GM18907 (cell line): ENCODE data around the gene NR2E3.

Experiments used
- ATAC-seq: cut with Tn5 transposase; IDR thresholded peaks from one replicate; pipeline ENCODE4 v1.9.1; 2021; ENCODE audit warnings: mild to moderate bottlenecking, moderate library complexity; ENCODE audit not compliant: unreplicated experiment

NR2E3 gene

DNA sequence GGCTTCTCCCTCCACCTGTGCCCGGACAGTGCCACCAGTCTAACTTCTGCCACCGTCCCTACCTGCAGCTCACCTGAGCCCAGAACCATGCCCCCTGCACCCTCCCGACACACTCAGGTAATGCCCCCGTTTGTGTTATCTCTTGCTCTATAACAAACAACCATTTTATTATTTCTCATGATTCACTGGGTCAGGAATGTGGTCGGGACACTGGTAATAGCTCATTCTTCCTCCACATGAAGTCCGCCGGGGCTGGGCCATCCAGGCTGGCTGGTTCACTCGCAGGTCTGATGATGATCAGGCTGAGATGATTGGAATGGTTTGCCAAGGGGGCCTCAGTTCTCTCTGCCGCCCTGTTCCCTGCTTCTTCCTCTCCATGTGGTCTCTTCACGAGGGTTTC, 20.3 kb upstream of the NR2E3 start:
- ATAC-seq: no peak

GRCh38 chr15:71791975-71792374, 18.4 kb upstream of the NR2E3 start:
- no peak for ATAC-seq

- no peak for ATAC-seq
Observed at GRCh38 chr15:71792521-71792920, 17.8 kb upstream of the NR2E3 start.

- ATAC-seq: no peak
Observed at GRCh38 chr15:71798641-71799040, 11.7 kb upstream of the NR2E3 start.

- no peak for ATAC-seq
Observed at GRCh38 chr15:71800190-71800589, 10.2 kb upstream of the NR2E3 start.

DNA sequence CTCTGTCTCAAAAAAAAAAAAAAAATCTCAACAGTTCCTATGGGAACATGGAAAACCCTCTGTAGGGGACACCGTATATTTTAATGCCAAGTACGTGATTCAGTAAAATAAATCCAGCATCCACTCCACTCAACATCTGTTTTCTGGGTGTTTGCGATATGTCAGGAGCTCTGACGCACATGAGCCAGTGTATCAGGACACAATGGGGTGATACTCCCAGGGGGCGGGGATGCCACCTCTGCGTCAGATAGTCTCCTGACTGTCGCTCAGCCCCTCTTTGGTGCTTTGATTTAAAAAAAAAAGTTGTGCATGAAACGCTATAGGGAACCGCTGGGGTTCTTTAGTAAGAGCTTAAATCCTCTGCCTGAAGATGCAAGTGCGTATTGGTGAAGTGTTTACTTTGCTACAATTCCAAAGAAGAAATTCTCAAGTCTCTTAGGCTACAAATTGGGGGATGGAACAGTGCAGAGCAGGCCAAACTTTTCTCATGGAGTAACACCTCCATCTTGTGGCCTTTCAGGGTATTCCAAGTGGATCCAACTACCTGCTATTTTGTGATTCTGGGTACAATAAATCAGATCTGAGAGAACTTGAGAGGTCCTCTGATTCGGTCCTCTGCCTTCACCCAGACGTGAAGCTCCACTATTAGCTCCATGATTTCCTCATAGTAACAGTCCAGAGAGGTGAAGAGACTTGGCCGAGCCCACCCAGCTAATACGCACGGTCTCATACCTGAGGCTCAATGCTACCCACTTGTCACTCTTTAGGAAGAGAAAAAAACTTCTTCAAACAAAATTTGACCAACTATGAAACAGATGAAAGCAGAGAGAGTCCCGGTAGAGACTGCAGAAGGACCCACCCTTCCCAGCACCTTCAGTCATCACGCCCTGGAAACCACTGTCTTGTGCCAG, 9.3 kb upstream of the NR2E3 start:
- no peak for ATAC-seq

- no peak for ATAC-seq
Observed at GRCh38 chr15:71801935-71802655, 8.3 kb upstream of the NR2E3 start.

DNA sequence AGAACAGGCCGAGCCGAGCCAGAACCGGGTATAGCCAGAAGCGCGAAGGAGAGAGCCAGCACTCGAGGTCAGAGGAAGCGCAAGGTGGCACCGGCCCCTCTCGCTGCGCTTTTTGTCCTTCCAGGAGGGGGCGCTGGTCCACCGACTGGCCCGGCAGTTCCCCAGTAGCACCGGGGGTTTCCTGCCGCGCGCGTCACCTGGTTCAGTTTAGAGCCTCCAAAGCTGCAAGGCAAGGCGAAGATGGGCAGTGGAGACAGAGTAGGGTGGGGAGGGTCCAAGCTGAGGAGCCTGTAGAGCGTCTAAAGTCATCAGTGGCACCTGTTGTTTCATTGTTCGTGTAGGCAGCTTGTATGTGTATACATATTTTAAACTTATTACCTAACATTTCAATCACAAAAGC, 7.6 kb upstream of the NR2E3 start:
- ATAC-seq: no peak

DNA sequence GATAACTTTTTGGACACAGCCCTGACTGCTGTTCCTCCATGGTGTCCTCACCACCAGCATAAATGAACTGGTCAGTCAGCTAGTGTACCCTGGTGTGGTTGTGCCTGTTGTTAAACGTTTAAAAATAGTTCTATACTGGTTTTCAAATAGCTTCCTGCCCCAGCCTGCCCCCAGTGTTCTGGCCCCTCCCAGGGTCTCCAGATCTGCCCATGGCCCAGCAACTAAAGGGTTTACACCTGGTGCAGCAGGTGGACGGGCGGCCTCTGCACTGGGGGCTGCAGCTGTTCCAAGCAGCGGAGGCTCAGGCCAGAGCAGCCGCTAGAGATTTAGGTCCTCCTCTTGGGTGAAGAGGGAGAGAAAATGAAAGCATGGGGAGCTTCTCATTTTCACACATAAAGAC, 6.1 kb upstream of the NR2E3 start:
- ATAC-seq: no peak

- ATAC-seq: no peak
Observed at GRCh38 chr15:71804695-71805470, 5.5 kb upstream of the NR2E3 start.

DNA sequence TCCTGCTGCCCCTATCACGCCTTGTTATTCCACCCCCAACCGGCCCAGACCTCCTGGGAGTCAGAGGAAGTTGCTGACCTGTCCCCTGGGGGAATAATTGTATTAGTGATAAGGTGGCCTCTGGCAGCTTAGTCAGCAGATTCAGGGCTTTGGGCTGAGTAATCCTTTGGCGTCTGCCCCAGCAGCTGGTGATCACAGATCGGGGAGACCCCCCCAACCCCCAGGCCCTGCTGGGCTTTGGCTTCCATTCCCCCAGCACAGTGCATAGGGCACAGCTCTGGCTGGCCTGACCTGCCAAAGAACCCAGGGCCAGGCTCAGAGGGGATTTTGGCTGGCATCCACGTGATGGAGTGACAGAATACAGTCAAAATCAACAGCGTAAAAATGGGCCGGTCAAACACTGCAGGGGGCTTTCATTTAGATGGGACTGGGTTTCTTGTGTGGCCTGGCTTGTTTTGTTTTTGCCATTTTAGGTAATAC, 3.9 kb upstream of the NR2E3 start:
- no peak for ATAC-seq

DNA sequence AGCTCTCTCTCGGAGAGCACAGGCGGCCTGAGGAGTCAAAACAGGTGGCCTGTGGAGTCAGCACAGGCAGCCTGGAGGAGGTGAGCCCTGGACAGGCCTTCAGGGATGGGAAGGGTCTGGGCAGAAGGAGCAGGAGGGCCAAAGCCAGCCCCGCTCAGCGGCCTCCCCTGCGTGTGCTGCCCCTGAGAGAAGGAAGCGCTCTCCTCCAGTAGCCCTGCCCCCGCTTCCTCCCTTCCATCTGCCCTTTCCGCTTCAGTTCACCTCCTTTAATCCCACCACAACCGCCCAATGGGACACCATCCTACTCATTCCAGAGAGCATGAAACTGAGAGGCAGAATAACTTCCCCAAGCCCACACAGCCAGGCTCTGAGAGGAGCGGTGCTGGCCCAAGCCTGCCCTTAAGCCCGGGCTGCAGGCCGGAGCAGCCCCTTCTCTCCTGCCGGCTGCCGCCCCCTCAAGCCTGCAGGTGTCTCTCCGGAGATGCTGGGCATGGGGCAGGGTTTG, 3.2 kb upstream of the NR2E3 start:
- no peak for ATAC-seq

DNA sequence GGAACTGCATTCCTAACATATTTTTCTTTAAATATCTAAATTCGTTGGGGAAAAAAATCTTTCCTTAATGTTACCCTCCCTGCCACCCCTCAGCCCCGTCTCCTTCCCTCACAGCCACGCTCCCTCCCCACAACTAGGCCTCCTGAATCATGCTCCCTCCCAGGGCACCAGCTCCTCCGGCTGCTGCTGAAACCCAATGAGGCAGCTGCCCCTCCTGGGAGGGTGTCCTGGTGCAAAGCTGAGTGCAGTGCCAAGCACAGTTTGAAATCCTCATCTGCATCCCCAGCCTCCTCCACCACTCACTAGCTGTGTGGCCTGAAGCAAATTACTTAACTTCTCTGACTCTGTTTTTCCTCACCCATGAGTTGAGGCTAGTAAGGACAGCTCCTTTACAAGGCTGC, 2.7 kb upstream of the NR2E3 start:
- no peak for ATAC-seq

GRCh38 chr15:71808311-71809020, 1.9 kb upstream of the NR2E3 start:
- ATAC-seq: no peak

GRCh38 chr15:71809346-71809745, 1.0 kb upstream of the NR2E3 start:
- ATAC-seq: no peak

DNA sequence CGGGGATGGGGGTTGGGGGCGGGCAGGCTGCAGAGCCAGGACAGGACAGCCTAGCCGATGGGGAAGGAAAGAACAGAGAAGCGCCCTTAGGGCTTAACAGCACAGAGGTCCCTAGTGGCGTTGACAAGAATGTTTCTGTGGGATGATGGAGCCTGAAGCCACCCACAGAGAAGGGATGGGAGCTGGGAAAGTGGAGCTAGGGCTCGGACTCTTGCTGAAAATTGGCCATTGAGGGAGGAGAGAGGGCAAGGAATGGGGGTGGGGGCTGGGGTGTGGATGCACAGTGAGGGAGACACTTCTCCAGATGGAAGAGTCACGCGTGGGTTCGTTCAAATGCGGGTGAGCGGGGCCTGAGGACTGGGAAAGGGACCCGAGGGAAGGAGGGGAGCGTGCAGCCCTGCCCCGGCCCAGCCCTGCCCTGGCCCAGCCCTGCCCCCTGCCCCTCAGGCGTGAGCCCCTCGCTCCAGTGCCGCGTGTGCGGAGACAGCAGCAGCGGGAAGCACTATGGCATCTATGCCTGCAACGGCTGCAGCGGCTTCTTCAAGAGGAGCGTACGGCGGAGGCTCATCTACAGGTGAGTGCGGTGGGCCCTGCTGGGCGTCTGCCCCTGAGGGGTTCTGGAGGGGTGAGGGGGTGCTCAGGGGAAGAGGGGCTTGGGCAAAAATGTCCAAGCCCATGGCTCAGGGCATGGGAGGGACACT, 832 bp downstream of the NR2E3 start:
- no peak for ATAC-seq

GRCh38 chr15:71811752-71812735, 1.7 kb downstream of the NR2E3 start:
- ATAC-seq: no peak

- ATAC-seq: no peak
Observed at GRCh38 chr15:71812966-71813722, 2.8 kb downstream of the NR2E3 start.
